ENCODE results near the gene CAB39L.
A peak's percentile ranks its signal among the peaks of the same experiment; 100 is the strongest.
"Not testable (repeated sequence)": the region's sequence is repeated elsewhere in the genome, so short reads cannot be mapped to it uniquely, and the experiment has no call there.

Gene CAB39L

DNA sequence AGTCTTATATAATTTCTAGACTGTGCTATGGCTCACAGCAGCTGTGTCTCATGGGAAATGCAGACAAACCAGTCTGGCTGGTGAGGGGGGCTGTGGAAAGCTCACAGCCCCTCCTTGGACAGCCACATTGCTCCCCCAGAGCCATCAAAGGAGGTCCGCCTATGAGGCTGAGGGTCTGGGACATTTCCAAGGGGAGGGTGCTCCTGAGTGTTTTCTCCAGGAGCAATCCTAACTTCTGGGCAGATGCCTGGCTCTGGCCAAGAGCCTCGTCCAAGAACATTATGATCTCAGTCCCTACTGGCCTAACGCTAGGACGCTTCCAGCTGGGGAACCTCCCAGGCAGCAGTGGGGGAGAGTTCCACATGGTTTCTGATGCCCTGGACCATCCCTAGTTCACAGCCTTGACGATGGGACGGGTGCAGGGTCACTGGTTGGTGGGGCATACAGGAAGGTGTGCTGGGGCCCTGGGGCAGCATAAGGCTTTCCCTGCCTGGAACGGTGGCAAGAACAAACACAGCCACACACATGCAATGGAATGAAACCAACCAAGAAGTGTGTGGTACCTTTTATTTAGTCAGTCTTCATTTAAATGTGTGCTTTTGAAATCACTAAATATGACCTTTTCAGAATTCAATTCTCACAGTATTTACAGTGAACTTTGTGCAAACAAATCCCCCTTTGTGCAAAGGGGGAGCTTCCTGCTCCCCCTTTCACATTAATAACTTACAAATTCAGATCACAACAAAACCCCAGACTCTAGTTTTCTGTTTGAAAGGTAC is 135.6 kb downstream of the CAB39L start:
- no peak for DNase-seq (ENCODE audit: low read depth)

DNA sequence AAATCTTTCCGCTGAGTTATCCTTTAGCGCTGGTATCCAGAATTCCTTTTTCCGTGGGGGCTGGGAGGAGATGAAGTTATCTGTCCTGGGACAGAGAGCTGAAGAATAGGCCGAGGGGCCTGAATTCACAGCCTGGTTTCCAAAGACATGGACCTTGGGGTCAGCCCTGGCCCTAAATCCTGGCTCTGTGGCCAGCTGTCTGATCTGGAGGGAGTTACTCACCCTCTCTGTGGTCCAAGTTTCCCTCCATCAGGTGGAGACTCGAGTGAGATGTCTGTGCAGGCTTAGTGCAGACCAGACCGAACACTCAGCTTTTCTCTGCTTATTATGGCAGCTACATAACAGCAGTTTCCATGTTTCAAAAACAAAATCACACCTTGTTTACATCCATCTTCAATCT is 136.5 kb downstream of the CAB39L start:
- DNase-seq (ENCODE audit: low read depth), result no peak

GRCh38 chr13:49305792-49306425 is 138.0 kb downstream of the CAB39L start:
- no peak for DNase-seq (ENCODE audit: low read depth)

DNA sequence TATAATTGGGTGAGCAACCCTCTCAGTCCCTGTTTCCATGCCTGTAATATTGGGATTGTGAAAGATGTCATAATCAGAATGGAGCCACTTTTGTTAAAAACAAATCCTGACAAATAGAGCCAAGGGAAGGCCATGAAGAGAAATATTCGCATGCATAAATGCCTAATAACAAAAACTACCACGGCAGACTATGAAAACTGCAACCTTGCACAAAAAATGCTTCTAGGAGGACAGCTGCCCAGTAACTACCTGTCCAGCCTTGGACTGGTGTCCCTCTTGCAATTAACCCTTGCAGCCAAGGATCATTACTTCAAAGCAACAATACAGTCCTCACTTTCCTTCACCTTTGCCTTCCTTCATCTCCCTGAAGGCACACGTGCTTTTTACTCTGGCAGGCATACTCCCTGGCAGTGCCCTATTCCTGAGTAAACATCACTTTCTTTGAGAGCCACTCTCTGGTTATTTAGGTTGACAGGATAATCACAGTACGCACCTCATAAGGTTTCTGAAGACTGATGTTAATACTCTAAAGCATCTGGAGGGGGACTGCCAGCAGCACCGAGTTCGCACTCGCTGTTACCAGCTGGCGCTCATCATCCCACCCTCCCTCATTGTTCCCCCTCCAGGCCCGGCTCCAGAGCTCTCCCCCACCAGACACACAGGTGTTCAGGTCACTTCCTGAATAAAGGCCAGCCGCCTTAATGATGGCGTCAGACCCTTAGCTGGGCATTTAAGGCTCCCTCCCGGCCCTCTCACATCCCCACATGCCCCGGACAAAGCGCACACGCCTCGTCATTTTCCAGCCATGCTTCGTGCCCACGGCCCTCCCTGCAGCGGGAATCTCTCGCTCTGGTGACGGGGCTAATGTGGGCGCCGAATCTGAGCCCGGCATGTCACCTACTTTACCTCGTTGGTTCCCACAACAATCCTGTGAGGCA is 138.8 kb downstream of the CAB39L start:
- no peak for DNase-seq (ENCODE audit: low read depth)

GRCh38 chr13:49304356-49304755 is 139.5 kb downstream of the CAB39L start:
- no peak for DNase-seq (ENCODE audit: low read depth)

DNA sequence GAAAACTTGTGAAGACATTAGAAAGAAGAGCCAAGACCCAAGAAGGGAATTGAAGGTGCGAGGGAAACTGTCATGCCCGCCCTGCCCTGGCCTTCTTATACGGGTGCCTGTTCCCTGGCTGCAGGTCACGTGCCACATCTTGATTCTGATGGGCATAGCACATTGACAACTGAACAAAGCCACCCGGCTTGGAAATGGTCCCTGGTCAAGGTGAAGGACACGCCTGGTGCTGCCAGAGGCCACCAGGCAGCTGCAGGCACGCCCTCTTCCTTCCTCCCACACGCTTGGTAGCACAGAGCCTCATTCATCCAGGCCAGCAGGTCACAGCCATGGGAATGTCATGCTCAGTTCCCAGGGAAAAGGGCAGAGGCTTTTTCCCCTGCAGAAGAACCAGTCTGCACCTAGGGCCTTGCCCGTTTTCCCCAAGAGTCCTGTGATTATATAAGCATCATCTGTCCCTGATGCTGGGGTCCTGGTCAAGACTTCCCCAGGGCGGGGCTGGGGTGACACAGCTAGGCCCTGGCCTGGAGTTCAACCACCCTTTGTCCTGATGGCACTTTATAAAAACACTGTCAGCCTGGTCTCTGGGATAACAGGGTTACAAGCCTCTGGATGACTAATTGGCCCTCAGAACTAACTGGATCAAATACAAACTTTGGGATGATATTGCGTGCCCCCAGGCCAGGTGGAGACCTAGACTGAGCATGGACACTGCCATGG is 140.2 kb downstream of the CAB39L start:
- DNase-seq (ENCODE audit: low read depth), result no peak

DNA sequence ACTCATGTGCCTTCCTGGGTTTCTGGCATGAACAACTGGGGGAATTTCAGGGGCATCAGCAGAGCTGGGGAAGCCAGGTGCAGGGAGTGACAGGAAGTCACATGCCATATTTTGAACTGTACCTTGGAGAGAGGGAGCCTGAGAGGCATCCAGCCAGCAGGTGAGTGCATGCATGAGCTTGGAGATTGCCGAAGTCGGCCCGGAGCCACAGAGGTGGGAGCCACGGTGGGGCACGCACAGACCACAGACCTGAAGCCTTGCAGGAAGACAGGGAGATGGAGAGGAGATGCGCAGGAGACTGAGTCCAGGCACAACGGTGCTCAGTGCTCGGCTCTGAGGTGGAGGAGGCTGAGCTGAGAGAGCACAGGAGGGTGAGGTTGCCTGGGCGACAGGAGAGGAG is 141.0 kb downstream of the CAB39L start:
- DNase-seq (ENCODE audit: low read depth), result no peak

GRCh38 chr13:49302222-49302621 is 141.6 kb downstream of the CAB39L start:
- no peak for DNase-seq (ENCODE audit: low read depth)

DNA sequence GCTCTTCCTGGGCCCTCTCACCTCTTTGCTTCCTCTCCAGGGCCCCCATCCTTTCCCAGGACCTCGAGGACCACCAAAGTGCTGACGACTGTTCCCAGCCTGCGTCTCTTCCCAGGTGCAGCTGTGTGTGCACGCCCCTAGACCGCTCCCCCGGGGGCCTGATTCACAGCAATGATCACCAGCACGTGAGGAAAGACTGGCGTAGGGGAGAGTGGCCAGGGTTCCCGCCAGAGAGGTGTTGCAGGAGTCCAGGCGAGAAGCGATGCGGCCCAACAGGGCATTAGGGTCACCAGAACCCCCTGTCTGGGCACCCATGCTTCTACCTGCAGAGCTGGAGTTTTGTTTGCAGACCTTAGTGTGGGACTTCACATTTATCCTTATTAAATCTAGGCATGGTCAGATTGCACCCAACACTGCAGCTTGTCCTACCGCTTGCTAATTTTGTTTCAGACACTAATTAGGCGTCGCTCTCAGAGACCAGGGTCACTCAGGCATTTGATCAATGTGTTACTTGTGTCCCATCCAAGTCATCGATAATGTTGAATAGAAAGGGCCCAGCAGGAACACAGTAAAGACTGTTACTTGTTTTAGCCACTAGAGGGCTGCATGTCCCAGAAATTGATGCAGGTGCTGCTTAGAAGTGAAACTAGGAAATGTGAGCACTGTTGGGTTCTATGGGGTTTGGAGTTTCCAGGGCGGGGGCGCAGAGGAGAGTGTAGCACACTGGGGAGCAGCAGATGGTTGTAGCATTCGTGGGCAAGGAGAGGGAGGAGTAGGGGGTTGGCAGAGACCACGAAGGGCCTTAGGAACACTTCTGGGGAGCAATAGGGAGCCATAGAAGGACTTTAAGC is 142.9 kb downstream of the CAB39L start:
- DNase-seq (ENCODE audit: low read depth), result peak; percentile 24

GRCh38 chr13:49300276-49300675 is 143.6 kb downstream of the CAB39L start:
- DNase-seq (ENCODE audit: low read depth), result no peak

DNA sequence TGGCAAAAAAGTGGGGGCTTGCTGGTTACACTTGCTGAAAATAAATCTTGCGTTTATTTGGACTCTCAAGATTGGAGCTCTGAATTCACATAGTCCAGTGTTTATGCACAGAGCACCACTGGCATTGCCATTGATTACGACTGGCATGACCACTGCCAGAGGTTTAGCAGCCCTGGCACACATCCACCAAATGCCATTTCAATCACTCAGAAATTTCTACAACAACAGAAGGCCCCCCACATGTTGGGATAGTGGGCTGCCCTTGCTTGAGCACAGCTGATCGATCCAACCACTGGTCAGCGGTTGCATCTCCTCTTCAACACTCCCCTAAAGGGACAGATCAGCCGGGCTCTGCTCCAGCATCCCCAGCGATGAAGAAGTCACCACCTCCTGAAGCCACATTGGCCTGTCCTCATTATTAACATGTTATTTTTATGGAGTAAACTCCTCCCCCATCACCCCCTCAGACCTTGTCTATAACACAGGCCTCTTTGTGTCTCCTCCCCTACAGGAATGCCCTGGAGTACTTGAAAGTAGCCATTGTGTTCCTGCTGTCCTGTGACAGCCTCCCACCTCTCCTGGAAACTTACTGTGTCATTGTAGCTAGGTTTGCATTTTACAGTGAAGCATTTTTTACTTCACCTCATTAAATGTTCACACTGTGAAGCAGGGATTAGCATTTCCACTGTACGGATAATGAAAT is 144.8 kb downstream of the CAB39L start:
- no peak for DNase-seq (ENCODE audit: low read depth)

DNA sequence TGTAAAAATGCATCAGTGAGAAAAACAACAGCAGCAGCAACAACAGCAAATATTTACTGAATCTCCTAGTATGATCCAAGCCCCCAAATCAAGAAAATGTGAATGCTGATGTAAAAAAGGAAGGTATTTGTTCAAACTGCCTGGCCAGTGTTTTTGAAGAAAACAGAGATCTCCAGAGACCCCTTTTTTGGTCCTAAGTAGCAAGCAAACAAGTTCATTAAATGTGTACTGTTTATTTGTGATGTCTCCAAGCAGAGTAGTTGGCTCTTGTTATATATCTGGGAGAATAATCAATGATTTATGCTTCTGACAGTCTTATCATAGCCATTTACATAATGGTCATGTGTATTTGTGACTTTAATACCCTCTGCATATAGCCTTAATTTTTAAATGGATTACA is 145.4 kb downstream of the CAB39L start:
- DNase-seq (ENCODE audit: low read depth), result no peak

- DNase-seq (ENCODE audit: low read depth), result no peak
Measured at GRCh38 chr13:49297338-49297737, 146.5 kb downstream of the CAB39L start.

DNA sequence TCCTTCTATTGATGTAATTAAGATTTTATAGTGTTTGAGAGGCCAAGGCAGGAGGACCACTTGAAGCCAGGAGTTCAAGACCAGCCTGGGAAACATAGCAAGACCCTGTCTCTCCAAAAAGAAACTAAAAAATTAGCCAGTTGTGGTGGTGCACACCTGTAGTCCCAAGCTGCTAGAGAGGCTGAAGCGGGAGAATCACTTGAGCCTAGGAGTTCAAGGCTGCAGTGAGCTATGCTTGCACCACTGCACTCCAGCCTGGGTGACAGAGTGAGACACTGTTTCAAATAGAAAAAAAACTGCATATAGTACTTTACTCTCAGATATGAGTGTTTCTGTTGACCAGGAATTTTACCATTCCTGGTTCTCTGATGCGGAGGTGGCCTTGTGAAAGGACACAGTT is 147.2 kb downstream of the CAB39L start:
- no peak for DNase-seq (ENCODE audit: low read depth)

DNA sequence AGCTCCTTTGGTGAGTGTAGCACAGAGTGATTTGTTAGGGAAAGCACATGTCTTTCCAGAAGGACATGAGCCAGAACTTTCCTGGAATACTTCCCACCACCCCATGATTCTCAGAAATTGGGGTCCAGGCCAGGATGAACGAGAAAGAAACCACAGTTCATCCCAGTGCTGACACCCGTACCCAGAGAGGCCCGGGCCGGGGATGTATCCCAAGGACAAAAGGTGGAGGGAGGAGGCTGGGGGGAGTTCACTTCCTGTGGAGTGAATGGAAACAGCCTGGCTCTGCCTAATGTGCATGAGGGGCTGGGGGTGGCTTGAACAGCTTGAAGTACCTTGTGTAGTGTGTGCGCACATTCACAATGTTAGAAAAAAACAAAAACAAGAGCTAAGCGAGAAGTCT is 148.6 kb downstream of the CAB39L start:
- no peak for DNase-seq (ENCODE audit: low read depth)

DNA sequence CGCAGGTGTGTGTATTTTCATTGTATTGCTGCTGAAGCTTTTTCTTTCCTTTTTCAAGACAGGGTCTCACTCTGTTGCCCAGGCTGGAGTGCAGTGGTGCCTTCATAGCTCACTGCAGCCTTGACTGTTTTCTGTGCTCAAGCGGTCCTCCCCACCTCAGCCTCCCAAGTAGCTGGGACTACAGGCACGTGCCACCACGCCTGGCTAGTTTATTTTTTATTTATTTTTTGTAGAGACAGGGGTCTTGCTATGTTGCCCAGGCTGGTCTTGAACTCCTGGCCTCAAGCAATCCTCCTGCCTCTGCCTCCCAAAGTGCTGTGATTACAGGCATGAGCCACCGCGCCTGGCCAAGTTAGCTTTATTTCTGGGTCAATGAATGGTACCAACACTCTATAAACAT is 149.1 kb downstream of the CAB39L start:
- DNase-seq (ENCODE audit: low read depth), result not testable (repeated sequence)

DNA sequence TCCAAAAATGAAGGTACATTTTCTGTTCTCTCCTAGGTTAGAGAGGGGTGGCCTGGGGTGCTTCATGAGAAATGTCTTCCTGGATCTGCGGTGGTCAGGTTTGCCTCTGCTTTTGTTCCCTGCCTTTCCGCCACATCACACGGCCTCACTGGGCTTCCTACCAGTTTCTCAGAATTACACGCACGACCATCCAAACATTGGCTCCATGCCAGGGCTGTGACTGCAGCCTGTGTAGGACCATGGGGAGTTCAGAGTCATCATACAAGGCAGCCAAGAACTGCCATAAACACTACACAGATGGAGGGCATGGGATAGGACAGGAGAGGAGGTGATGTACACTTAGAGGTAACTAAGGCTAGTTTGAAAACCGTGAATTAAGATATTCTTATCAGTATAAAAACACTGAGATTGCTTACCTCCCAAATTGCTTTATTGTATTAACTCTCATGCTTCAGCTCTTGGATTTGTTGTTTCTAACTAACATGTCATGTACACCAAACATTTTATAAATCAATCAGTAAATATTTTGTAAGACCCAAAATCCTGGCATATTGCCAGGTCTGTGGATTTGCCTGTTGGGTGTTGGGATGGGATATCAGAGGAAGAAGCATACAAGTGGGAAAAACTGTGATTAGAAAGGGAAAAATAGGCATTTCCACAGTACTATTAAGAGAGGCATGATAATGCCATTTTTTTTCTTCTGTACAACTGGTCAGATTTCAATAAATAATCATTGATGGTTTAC is 150.9 kb downstream of the CAB39L start:
- DNase-seq (ENCODE audit: low read depth), result no peak

GRCh38 chr13:49288458-49288857 is 155.4 kb downstream of the CAB39L start:
- DNase-seq (ENCODE audit: low read depth), result no peak

GRCh38 chr13:49287995-49288394 is 155.9 kb downstream of the CAB39L start:
- DNase-seq (ENCODE audit: low read depth), result no peak

DNA sequence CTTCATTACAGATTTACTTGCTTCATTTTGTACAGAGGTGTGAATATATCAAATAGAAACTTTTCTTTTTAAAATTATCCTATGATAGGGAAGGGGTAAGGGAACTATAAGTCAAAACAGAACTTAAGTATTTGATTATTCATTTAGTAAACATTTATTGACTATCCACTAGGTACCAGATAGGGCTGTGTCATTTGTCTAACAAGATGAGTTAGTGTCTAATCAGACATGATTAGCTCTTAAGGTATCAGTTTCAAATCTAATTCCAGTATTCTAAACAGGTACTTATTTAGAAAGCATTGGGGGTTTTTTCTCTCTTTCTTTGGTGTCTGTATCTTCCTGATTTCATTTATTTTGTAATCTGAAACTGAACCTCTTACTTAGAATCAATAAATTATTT is 164.0 kb downstream of the CAB39L start:
- DNase-seq (ENCODE audit: low read depth), result no peak

Measured in stimulated activated CD8-positive, alpha-beta memory T cell treated with anti-CD3 and anti-CD28 coated beads, Interleukin-7, amount 100 ng/mL, for 24 hours (primary cell).